Measurements from ENCODE around the gene LEFTY1. TPM values are rescaled to one million over a fixed set of nuclear protein-coding genes. Genes with fewer than 3 reads are reported as not detected.
"Not testable (repeated sequence)": the region's sequence is repeated elsewhere in the genome, so short reads cannot be mapped to it uniquely, and the experiment has no call there.

LEFTY1 gene, protein sequence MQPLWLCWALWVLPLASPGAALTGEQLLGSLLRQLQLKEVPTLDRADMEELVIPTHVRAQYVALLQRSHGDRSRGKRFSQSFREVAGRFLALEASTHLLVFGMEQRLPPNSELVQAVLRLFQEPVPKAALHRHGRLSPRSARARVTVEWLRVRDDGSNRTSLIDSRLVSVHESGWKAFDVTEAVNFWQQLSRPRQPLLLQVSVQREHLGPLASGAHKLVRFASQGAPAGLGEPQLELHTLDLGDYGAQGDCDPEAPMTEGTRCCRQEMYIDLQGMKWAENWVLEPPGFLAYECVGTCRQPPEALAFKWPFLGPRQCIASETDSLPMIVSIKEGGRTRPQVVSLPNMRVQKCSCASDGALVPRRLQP
- 0.05 TPM for polyA plus RNA-seq (2013)

DNA sequence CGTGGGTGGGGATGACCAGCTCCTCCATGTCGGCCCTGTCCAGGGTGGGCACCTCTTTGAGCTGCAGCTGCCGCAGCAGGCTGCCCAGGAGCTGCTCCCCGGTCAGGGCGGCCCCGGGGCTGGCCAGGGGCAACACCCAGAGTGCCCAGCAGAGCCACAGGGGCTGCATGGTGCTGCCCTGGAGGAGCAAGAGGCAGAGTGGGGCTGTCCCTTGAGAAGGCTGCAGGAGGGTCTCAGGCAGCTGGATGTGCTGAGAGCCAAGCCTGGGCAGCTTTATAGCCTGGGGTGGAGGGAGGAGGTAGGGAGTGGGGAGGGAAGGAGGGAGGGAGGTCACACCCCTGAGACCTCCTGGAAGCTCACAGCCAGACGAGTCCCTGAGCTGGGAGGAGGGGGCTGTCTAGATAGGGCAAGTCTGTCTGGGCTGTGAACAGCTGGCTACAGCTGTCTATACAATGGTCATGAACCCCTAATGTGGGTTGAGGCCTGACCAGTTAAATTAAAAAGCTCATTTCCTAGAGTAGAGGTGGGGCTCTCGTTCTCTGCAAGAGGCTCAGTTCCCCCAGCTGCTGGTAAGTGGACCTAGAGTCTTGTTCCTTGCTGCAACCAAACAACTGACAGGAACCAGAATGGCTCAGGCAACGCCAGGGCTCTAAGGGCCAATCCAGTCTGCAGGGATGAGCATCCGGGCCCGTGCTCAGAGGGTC, at the start of gene LEFTY1:
TSS of gene LEFTY1 (minus strand) at position 249 of the 704 bp plus-strand sequence. CDS start at position 169, 80 bp downstream.
- H3K4me3 ChIP-seq (ENCODE audit: control insufficient read depth in 1 of 7, extremely low read depth in 1 of 7, insufficient read depth in 4 of 7, low read depth in 2 of 7, low read length in 6 of 7) = no peak within 1 kb of the TSS
- no peak for DNase-seq
- H3K27ac ChIP-seq (ENCODE audit: insufficient read depth in 1 of 2, low read depth in 1 of 2, low read length in 2 of 2, poor library complexity in 1 of 2, severe bottlenecking in 2 of 2) = no peak within 1 kb of the TSS
- no peaks in the 10 kb centered on the region for H3K36me3 ChIP-seq (ENCODE audit: control insufficient read depth in 4 of 4, insufficient read depth in 4 of 4, low read length in 3 of 4)
- no peaks in the 10 kb centered on the region for H3K9me3 ChIP-seq (ENCODE audit: control extremely low read depth in 1 of 5, control insufficient read depth in 4 of 5, insufficient read depth in 2 of 5, low read depth in 1 of 5, low read length in 4 of 5)
- ChIA-PET POLR2A (no interaction called here), CTCF (interaction anchor here (0.8 to 1.3 kb wide), 6 partner anchors 11 to 442 kb away, joined by 3 to 8 read pairs (median 3); no protein-coding TSS in a partner anchor)
- H3K27me3 ChIP-seq (replicated peaks in 2 of 5; ENCODE audit: control insufficient read depth in 4 of 5, insufficient read depth in 5 of 5, low read length in 4 of 5) = peaks cover 0 to 3% (median 2%) of the 10 kb centered on the region in 5 experiments
- 91% methylated on average over 11 of the region's 11 CpGs for WGBS (ENCODE audit: insufficient coverage)
- H3K4me1 ChIP-seq (ENCODE audit: control extremely low read depth in 1 of 4, control insufficient read depth in 4 of 4, insufficient read depth in 4 of 4, low read length in 3 of 4) = no peaks in the 10 kb centered on the region

DNA sequence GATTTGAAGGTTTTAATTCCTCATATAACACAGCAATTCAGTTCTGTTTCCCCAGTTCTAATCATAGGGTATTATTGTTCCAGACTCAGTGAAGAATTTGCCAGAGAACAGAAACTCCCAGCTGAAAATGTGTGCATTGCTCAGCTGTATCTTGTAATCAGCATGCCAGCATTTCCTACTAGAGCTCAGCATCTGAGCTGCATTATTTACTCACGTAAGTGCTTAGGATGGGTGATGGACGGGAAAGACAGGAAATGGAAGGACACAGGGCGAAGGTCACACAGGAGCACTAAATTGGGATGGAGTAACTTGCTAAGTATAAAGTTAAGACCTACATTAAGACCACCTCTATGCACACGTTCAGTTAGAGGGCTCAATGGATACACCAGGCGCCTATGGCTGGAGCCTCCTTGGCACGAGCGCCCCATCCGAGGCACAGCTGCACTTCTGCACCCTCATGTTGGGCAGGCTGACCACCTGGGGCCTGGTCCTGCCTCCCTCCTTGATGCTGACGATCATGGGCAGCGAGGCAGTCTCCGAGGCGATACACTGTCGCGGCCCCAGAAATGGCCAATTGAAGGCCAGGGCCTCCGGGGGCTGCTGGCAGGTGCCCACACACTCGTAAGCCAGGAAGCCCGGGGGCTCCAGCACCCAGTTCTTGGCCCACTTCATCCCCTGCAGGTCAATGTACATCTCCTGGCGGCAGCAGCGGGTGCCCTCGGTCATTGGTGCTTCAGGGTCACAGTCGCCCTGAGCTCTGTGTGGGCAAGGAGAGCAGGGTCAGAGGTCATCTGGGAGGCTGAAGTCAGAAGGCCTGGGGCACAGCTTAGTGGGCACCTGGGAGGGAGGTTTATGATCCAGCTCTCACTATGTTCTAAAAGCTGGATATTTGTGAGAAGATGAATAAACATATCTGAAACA, 48.4 kb upstream of the LEFTY1 start:
- Histone ChIP-seq H3K9me3 (ENCODE audit: control extremely low read depth in 1 of 5, control insufficient read depth in 4 of 5, insufficient read depth in 2 of 5, low read depth in 1 of 5, low read length in 4 of 5) (no peaks in the 10 kb centered on the region), H3K27ac (ENCODE audit: insufficient read depth in 1 of 2, low read depth in 1 of 2, low read length in 2 of 2, poor library complexity in 1 of 2, severe bottlenecking in 2 of 2) (no peak overlapping the region), H3K27me3 (replicated peaks in 2 of 5; ENCODE audit: control insufficient read depth in 4 of 5, insufficient read depth in 5 of 5, low read length in 4 of 5) (no peaks in the 10 kb centered on the region), H3K4me1 (ENCODE audit: control extremely low read depth in 1 of 4, control insufficient read depth in 4 of 4, insufficient read depth in 4 of 4, low read length in 3 of 4) (peaks cover 0 to 3% (median 1%) of the 10 kb centered on the region in 4 experiments), H3K36me3 (ENCODE audit: control insufficient read depth in 4 of 4, insufficient read depth in 4 of 4, low read length in 3 of 4) (no peaks in the 10 kb centered on the region), H3K4me3 (ENCODE audit: control insufficient read depth in 1 of 7, extremely low read depth in 1 of 7, insufficient read depth in 4 of 7, low read depth in 2 of 7, low read length in 6 of 7) (no peak overlapping the region)
- CTCF ChIA-PET = interaction anchor here (1.0 to 3.1 kb wide), 5 partner anchors 9 to 166 kb away, joined by 3 to 16 read pairs (median 4); partner anchors contain the start of gene TMEM63A
- no peak for DNase-seq
- WGBS (ENCODE audit: insufficient coverage) = 99% methylated on average over 15 of the region's 21 CpGs
- POLR2A ChIA-PET = no interaction called here

DNA sequence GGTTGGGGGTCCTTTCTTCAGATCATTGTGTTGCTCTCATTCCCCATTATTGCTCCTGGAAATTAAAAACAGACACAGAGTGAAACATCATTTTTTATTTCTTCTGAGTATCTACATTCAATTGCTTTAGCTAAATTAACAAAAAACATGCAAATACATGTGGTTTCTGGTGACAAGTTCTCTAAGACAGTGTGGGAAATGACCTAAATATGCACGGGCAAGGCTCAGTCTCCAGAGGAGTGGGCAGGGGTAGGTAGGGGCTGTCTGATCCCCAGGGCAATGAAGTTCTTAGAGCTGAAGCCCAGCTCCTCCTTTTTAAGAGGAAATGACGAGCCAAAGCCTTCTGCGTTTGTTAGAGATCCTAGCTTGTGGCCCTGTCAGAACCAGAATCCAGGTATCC, 47.6 kb upstream of the LEFTY1 start:
- no peak overlapping the region for H3K27ac ChIP-seq (ENCODE audit: insufficient read depth in 1 of 2, low read depth in 1 of 2, low read length in 2 of 2, poor library complexity in 1 of 2, severe bottlenecking in 2 of 2)
- H3K27me3 ChIP-seq (replicated peaks in 2 of 5; ENCODE audit: control insufficient read depth in 4 of 5, insufficient read depth in 5 of 5, low read length in 4 of 5) = no peaks in the 10 kb centered on the region
- ChIA-PET CTCF (interaction anchor here (1.2 to 3.1 kb wide), 4 partner anchors 15 to 165 kb away, joined by 3 to 16 read pairs (median 5); partner anchors contain the start of gene TMEM63A), POLR2A (no interaction called here)
- H3K36me3 ChIP-seq (ENCODE audit: control insufficient read depth in 4 of 4, insufficient read depth in 4 of 4, low read length in 3 of 4) = no peaks in the 10 kb centered on the region
- WGBS (ENCODE audit: insufficient coverage) = 57% methylated on average over 1 of the region's 3 CpGs
- H3K4me1 ChIP-seq (ENCODE audit: control extremely low read depth in 1 of 4, control insufficient read depth in 4 of 4, insufficient read depth in 4 of 4, low read length in 3 of 4) = peaks cover 0 to 3% (median 1%) of the 10 kb centered on the region in 4 experiments
- H3K9me3 ChIP-seq (ENCODE audit: control extremely low read depth in 1 of 5, control insufficient read depth in 4 of 5, insufficient read depth in 2 of 5, low read depth in 1 of 5, low read length in 4 of 5) = no peaks in the 10 kb centered on the region
- DNase-seq = no peak
- no peak overlapping the region for H3K4me3 ChIP-seq (ENCODE audit: control insufficient read depth in 1 of 7, extremely low read depth in 1 of 7, insufficient read depth in 4 of 7, low read depth in 2 of 7, low read length in 6 of 7)

GRCh38 chr1:225936086-225936485, 47.1 kb upstream of the LEFTY1 start:
- H3K4me1 ChIP-seq (ENCODE audit: control extremely low read depth in 1 of 4, control insufficient read depth in 4 of 4, insufficient read depth in 4 of 4, low read length in 3 of 4); H3K27ac ChIP-seq (ENCODE audit: insufficient read depth in 1 of 2, low read depth in 1 of 2, low read length in 2 of 2, poor library complexity in 1 of 2, severe bottlenecking in 2 of 2); H3K4me3 ChIP-seq (ENCODE audit: control insufficient read depth in 1 of 7, extremely low read depth in 1 of 7, insufficient read depth in 4 of 7, low read depth in 2 of 7, low read length in 6 of 7); DNase-seq; H3K36me3 ChIP-seq (ENCODE audit: control insufficient read depth in 4 of 4, insufficient read depth in 4 of 4, low read length in 3 of 4); H3K9me3 ChIP-seq (ENCODE audit: control extremely low read depth in 1 of 5, control insufficient read depth in 4 of 5, insufficient read depth in 2 of 5, low read depth in 1 of 5, low read length in 4 of 5); POLR2A ChIA-PET; H3K27me3 ChIP-seq (replicated peaks in 2 of 5; ENCODE audit: control insufficient read depth in 4 of 5, insufficient read depth in 5 of 5, low read length in 4 of 5): not testable (repeated sequence)
- CTCF ChIA-PET = interaction anchor here (1.2 to 3.1 kb wide), 4 partner anchors 9 to 164 kb away, joined by 3 to 16 read pairs (median 6); no protein-coding TSS in a partner anchor
- WGBS (ENCODE audit: insufficient coverage) = 100% methylated on average over 7 of the region's 8 CpGs

- Histone ChIP-seq H3K9me3 (ENCODE audit: control extremely low read depth in 1 of 5, control insufficient read depth in 4 of 5, insufficient read depth in 2 of 5, low read depth in 1 of 5, low read length in 4 of 5) (no peaks in the 10 kb centered on the region), H3K4me3 (ENCODE audit: control insufficient read depth in 1 of 7, extremely low read depth in 1 of 7, insufficient read depth in 4 of 7, low read depth in 2 of 7, low read length in 6 of 7) (no peak overlapping the region), H3K27ac (ENCODE audit: insufficient read depth in 1 of 2, low read depth in 1 of 2, low read length in 2 of 2, poor library complexity in 1 of 2, severe bottlenecking in 2 of 2) (no peak overlapping the region), H3K4me1 (ENCODE audit: control extremely low read depth in 1 of 4, control insufficient read depth in 4 of 4, insufficient read depth in 4 of 4, low read length in 3 of 4) (peaks cover 0 to 3% (median 1%) of the 10 kb centered on the region in 4 experiments), H3K27me3 (replicated peaks in 2 of 5; ENCODE audit: control insufficient read depth in 4 of 5, insufficient read depth in 5 of 5, low read length in 4 of 5) (no peaks in the 10 kb centered on the region), H3K36me3 (ENCODE audit: control insufficient read depth in 4 of 4, insufficient read depth in 4 of 4, low read length in 3 of 4) (no peaks in the 10 kb centered on the region)
- CTCF ChIA-PET = interaction anchor here (0.9 to 2.6 kb wide), 2 partner anchors 10 to 19 kb away, joined by 5 to 9 read pairs; no protein-coding TSS in a partner anchor
- DNase-seq = no peak
- POLR2A ChIA-PET = no interaction called here
- 100% methylated on average over 1 of the region's 5 CpGs for WGBS (ENCODE audit: insufficient coverage)
Measured at GRCh38 chr1:225934711-225935110, 45.8 kb upstream of the LEFTY1 start.

DNA sequence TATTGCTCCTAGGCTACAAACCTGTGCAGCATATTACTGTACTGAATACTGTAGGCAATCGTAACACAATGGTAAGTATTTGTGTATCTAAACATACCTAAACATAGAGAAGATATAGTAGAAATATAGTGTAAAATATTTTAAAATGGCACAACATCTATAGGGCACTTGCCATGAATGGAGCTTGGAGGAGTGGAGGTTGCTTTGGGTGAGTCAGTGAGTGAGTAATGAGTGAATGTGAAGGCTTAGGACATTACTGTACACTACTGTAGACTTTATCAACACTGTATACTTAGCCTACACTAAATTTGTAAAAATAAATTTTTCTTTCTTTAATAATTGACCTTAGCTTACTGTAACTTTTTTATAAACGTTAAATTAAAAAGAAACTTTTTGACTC, 44.1 kb upstream of the LEFTY1 start:
- no peak overlapping the region for H3K4me3 ChIP-seq (ENCODE audit: control insufficient read depth in 1 of 7, extremely low read depth in 1 of 7, insufficient read depth in 4 of 7, low read depth in 2 of 7, low read length in 6 of 7)
- no CpG with 5 or more reads among the region's 2 CpGs for WGBS (ENCODE audit: insufficient coverage)
- no peaks in the 10 kb centered on the region for H3K36me3 ChIP-seq (ENCODE audit: control insufficient read depth in 4 of 4, insufficient read depth in 4 of 4, low read length in 3 of 4)
- ChIA-PET POLR2A (no interaction called here), CTCF (interaction anchor here (0.6 to 0.7 kb wide), 2 partner anchors 73 to 1016 kb away, joined by 3 read pairs; no protein-coding TSS in a partner anchor)
- no peaks in the 10 kb centered on the region for H3K9me3 ChIP-seq (ENCODE audit: control extremely low read depth in 1 of 5, control insufficient read depth in 4 of 5, insufficient read depth in 2 of 5, low read depth in 1 of 5, low read length in 4 of 5)
- no peak for DNase-seq
- H3K27ac ChIP-seq (ENCODE audit: insufficient read depth in 1 of 2, low read depth in 1 of 2, low read length in 2 of 2, poor library complexity in 1 of 2, severe bottlenecking in 2 of 2) = no peak overlapping the region
- no peaks in the 10 kb centered on the region for H3K27me3 ChIP-seq (replicated peaks in 2 of 5; ENCODE audit: control insufficient read depth in 4 of 5, insufficient read depth in 5 of 5, low read length in 4 of 5)
- H3K4me1 ChIP-seq (ENCODE audit: control extremely low read depth in 1 of 4, control insufficient read depth in 4 of 4, insufficient read depth in 4 of 4, low read length in 3 of 4) = peaks cover 0 to 10% (median 7%) of the 10 kb centered on the region in 4 experiments
